ENCODE measurements around the gene LEUTX. TPM values are rescaled to one million over a fixed set of nuclear protein-coding genes. Genes with fewer than 3 reads are reported as not detected.
"Not testable (repeated sequence)": the region's sequence is repeated elsewhere in the genome, so short reads cannot be mapped to it uniquely, and the experiment has no call there.

Gene LEUTX
- polyA plus RNA-seq, 3 donors: not detected

GRCh38 chr19:39768786-39769185, 9.9 kb upstream of the LEUTX start:
- no peak for DNase-seq (ENCODE audit: low read depth in 3 of 3, low spot score in 2 of 3)

DNA sequence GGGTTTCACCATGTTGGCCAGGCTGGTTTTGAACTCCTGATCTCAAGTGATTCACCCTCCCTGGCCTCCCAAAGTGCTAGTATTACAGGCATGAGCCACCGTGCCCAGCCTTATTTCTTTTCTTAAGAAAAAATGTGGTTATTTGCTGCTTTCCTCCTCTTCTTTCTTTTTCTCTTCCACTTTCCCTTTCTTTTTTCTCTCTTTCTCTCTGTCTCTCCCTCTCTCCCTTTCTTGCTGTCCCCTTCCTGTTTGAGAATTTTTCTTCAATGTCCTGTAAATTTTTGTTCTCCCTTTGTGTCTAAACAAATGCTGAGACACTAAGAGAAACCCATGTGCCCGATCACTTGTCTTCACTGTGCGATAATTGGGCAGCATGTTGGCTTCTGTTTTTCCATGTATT, 2.2 kb downstream of the LEUTX start:
- no peak for DNase-seq (ENCODE audit: low read depth in 3 of 3, low spot score in 2 of 3)

DNA sequence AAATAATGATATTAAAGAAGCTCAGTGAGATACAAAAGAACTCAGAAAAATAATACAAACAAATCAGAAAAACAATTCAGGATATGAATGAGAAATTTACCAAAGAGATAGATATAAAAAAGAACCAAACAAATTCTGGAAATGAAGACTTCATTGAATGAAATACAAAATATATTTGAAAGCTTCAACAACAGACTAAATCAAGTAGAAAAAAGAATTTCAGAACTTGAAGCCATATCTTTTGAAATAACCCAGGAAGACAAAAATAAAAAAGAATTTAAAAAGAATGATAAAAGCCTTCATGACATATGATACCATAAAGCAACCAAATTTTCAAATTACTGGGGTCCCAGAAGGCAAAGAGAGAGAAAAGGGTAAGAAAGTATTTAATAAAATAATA, 9.6 kb downstream of the LEUTX start:
- no peak for DNase-seq (ENCODE audit: low read depth in 3 of 3, low spot score in 2 of 3)

DNA sequence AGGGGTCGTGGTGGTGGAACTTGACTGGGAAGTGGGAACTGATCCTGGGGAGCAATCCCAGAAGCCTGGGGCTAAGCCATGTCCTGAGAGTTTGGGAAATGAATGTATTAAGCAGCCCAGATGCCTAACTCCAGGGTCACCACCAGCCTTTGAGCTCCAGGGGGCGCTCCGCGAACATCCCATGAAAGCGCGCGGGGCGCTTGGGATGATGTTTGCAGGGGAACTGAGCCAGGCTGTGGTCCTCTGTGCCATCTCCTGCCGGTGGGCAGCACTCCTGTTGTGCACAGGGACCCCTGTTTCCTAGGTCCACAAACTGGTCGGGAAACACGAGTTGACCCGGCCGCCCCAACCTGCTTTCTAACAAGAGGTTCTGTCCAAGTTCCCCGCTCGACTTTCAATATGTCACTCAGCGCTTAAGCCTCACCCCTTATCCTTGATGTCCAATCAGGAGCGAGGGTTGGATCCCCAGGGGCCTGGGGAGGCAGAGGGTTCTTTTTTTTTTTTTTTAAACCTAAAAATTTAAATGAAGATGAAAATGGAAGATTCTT, 14.4 kb downstream of the LEUTX start:
- peak; percentile 48 to 63 (median 60) for DNase-seq (ENCODE audit: low read depth in 3 of 3, low spot score in 2 of 3)

GRCh38 chr19:39795001-39795400, 16.3 kb downstream of the LEUTX start:
- DNase-seq (ENCODE audit: low read depth in 3 of 3, low spot score in 2 of 3): no peak

DNA sequence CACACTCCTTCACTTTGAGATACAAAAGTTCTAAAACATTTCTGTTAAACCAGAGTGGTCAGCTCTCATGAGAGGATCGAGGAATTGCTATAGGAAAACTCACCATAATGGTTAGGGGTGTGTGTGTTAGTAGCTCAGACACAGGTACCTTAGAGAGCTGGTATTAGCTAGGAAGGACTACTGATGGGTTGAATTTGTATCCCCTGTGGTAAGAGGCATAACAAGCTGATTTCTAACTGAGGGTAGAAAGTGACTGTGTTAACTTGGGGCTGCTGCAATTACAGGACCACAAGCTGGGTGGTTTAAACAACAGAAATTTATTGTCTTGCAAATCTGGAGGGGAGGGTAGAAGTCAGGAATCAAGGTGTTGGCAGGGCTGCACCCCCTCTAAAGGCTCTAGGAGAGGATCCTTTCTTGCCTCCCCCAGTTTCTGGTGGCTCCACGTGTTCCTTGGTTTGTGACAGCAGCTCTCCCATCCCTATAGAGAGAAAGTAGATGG, 17.4 kb downstream of the LEUTX start:
- DNase-seq (ENCODE audit: low read depth in 3 of 3, low spot score in 2 of 3): no peak

GRCh38 chr19:39797083-39797482, 18.4 kb downstream of the LEUTX start:
- DNase-seq (ENCODE audit: low read depth in 3 of 3, low spot score in 2 of 3): no peak

- DNase-seq (ENCODE audit: low read depth in 3 of 3, low spot score in 2 of 3): no peak
These were observed 24.3 kb downstream of the LEUTX start for GRCh38 chr19:39802958-39803357.

GRCh38 chr19:39805104-39805503, 26.4 kb downstream of the LEUTX start:
- no peak for DNase-seq (ENCODE audit: low read depth in 3 of 3, low spot score in 2 of 3)

GRCh38 chr19:39807846-39808364, 29.3 kb downstream of the LEUTX start:
- no peak for DNase-seq (ENCODE audit: low read depth in 3 of 3, low spot score in 2 of 3)

DNA sequence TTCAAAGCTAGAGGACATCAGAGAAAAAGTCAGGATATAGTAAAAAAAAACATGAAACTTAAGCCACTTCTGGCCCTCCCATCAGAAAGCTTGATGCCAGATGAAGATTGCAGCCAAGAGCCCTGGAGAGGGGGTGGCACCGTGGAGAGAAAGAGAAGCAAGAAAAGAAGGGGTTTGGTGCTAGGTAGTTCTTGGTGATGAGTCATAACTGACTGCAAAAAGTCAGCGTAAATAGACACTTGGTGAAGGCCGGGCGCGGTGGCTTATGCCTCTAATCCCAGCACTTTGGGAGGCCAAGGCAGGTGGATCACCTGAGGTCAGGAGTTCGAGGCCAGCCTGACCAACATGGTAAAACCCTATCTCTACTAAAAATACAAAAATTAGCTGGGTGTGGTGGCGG, 30.0 kb downstream of the LEUTX start:
- not testable (repeated sequence) for DNase-seq (ENCODE audit: low read depth in 3 of 3, low spot score in 2 of 3)

DNA sequence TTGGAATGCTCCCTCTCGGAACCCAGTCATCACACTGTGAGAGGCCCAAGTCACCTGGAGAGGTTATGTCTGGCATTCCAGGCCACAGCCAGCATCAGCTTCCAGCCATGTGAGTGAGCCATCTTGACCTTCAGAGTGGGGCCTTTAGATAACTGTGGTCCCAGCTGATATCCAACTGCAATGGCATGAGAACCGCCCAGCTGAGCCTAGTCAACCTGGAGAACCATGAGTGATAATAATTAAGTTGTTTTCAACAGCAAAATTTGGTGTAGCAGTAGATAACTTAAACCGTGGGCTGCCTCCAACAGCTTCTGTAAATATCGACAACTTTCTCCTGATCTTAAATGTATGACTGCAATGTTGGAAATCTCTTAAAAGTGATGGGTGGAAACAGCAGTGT, 30.7 kb downstream of the LEUTX start:
- DNase-seq (ENCODE audit: low read depth in 3 of 3, low spot score in 2 of 3): no peak

- DNase-seq (ENCODE audit: low read depth in 3 of 3, low spot score in 2 of 3): no peak
These were observed 31.8 kb downstream of the LEUTX start for GRCh38 chr19:39810424-39810823.

DNA sequence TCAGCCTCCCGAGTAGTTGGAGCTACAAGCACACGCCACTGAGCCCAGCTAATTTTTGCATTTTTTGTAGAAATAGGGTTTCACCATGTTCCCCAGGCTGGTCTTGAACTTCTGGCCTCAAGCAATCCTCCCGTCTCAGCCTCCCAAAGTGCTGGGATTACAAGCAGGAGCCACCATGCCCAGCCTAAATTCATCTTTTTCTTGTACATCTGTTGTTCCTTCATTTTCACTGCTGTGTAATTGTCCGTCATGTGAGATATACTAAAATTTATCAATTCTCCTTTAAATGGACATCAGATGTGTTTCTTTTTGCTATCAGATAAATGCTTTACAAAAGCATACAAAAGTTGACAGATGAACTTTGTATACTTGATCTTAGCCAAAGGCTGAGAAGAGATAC, 32.4 kb downstream of the LEUTX start:
- no peak for DNase-seq (ENCODE audit: low read depth in 3 of 3, low spot score in 2 of 3)

GRCh38 chr19:39813264-39813993, 34.8 kb downstream of the LEUTX start:
- DNase-seq (ENCODE audit: low read depth in 3 of 3, low spot score in 2 of 3): peak in 1 of 3 donors; percentile 33

GRCh38 chr19:39814111-39814510, 35.5 kb downstream of the LEUTX start:
- not testable (repeated sequence) for DNase-seq (ENCODE audit: low read depth in 3 of 3, low spot score in 2 of 3)

DNA sequence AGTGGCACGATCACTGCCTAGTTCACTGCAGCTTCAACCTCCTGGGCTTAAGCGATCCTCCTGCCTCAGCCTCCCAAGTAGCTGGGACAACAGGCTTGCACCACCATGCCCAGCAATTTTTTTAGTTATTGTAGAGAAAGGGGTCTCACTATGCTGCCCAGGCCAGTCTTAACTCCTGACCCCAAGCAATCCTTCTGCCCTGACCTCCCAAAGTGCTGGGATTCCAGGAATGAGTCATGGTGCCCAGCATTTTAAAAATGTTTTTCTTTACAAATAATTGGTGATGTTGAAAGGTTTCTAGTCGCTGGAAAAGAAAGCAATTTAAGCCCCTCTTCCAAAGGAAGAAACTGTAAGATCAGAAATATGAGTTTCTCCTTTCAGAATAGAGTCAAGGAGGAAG, 35.9 kb downstream of the LEUTX start:
- no peak for DNase-seq (ENCODE audit: low read depth in 3 of 3, low spot score in 2 of 3)

DNA sequence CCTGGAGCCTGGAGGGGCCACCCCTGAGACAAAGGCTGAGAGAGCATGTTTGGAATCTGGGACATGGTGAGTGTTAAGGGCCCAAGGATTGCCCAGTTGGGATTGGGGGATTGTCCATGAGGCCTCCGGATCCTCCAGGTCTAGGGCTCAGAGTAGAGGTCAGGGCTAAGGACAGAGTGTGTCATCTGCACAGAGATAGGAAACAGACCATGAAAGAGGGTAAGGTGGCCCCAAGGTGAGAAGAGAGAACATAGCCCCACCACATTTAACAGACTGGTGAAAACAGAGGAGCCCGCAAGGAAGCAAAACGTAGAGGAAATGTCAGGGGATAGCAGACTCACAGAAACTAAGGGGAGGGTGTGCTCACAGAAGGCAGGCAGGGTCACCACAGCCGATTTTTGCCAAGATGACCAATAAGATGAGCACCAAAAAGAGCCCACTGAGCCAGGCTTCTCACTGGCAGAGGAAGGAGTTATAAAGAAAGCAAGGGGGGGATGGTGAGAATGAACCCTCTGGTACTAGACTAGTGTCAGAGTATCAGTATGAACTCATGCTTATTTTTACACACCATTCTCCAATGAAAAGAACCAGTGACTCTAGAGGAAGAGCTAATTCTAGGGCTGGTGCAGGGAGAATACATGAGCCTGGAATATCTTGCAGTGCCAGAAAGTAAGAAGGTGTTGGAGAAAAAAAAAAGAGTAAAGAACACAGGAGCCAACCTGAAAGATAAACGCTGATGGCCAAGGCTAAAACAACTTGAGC, 37.8 kb downstream of the LEUTX start:
- DNase-seq (ENCODE audit: low read depth in 3 of 3, low spot score in 2 of 3): no peak

DNA sequence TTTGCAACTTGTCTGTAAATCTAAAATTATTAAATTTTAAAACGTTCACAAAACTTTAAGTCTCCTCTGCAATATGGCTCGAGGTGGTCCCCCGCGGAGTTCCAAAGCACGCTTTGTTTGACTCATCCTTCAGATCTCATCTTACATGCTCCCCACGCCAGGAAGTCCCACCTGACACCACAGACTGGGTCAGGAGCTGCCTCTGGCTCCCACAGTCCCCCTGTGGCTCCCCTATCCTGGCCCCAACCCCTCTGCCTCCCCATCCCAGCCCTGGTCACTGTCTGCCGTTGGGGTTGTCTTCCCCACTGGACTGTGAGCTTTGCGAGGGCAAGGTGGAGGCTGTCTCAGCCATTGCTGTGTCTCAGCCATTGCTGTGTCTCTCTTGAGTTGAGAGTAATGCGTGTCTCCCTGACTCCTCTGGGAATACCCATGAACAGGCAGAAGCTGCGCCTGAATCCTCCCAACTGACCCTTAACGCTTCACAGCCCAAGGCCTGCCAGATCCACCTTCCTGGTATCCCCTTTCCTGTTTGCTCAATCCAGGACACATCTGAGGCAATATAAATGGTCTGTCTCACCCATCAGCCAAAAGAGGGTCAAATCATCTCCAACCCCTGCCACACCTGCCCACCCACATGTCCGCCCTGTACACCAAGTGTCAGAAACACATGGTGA, 39.4 kb downstream of the LEUTX start:
- no peak for DNase-seq (ENCODE audit: low read depth in 3 of 3, low spot score in 2 of 3)

DNA sequence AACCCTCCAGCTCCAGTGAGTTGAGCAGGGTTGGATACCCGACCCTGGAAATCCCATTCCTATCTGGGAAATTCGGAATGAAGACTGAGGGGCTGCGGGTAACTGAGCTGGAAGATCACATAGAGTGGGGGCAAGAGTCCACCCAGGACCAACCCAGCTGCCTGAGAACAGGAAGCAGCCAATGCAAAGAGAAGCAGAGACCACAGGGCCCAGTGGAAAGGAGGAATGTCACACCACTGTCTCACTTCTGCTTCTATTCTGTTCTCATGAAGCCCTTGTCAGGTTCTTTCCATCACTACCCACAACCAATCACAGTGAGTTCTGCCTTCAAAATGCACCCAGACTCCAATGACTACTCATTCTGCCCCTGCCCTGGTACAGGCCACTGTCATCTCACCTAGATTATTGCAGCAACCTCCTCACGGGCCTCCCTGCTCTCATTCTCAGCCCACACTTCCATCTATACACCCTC, 40.0 kb downstream of the LEUTX start:
- no peak for DNase-seq (ENCODE audit: low read depth in 3 of 3, low spot score in 2 of 3)

- DNase-seq (ENCODE audit: low read depth in 3 of 3, low spot score in 2 of 3): no peak
These were observed 41.1 kb downstream of the LEUTX start for GRCh38 chr19:39819786-39820185.
